Fibroblast of lung (primary cell): ENCODE results near the gene URB1. TPM values are rescaled to one million over a fixed set of nuclear protein-coding genes. Genes with fewer than 3 reads are reported as not detected.

Experiments
- DNase-seq, 2 donors: peaks; one replicate each; pipeline versions ENCODE4 v3.0.0 to v3.0.0-alpha.2; 2010; ENCODE audit warnings: low read depth in 2 of 2
- H2AFZ ChIP-seq: 2 replicates; pipeline ENCODE4 v1.5.1; 2012; ENCODE audit warnings: low read length, control low read depth, inconsistent platforms
- H3K27ac ChIP-seq: 2 replicates; pipeline ENCODE4 v1.5.1; 2011; ENCODE audit warnings: low read length, control low read depth; ENCODE audit not compliant: insufficient read depth
- H3K27me3 ChIP-seq: 2 replicates; pipeline ENCODE4 v1.5.1; 2011; ENCODE audit warnings: mild to moderate bottlenecking, low read length; ENCODE audit not compliant: control insufficient read depth, insufficient read depth
- H3K36me3 ChIP-seq: 2 replicates; pipeline ENCODE4 v1.5.1; 2011; ENCODE audit warnings: low read length; ENCODE audit not compliant: control insufficient read depth, insufficient read depth
- H3K4me1 ChIP-seq: 2 replicates; pipeline ENCODE4 v1.5.1; 2011; ENCODE audit warnings: low read length; ENCODE audit not compliant: control insufficient read depth, insufficient read depth; ENCODE audit errors: extremely low read depth
- H3K4me2 ChIP-seq: 2 replicates; pipeline ENCODE4 v1.5.1; 2011; ENCODE audit warnings: low read length, control low read depth; ENCODE audit not compliant: insufficient read depth; ENCODE audit errors: extremely low read depth
- H3K4me3 ChIP-seq, 4 experiments: fragments of 200-600 bp in 1 of 4; sonication (generic) in 1 of 4; replicated peaks in 1 of 4; 2 replicates each; pipeline ENCODE4 v1.5.1; 2011 to 2016; ENCODE audit warnings: low read length in 4 of 4, low read depth in 3 of 4, mild to moderate bottlenecking in 3 of 4, control low read depth in 2 of 4, inconsistent platforms in 1 of 4, mixed read lengths in 1 of 4; ENCODE audit not compliant: insufficient read depth in 1 of 4; ENCODE audit errors: control extremely low read depth in 1 of 4
- H3K79me2 ChIP-seq: 2 replicates; pipeline ENCODE4 v1.5.1; 2012; ENCODE audit warnings: mild to moderate bottlenecking, low read length, inconsistent platforms; ENCODE audit not compliant: control insufficient read depth, insufficient read depth
- H3K9ac ChIP-seq: 2 replicates; pipeline ENCODE4 v1.5.1; 2011; ENCODE audit warnings: mild to moderate bottlenecking, low read length, control low read depth; ENCODE audit not compliant: insufficient read depth
- H3K9me3 ChIP-seq: 2 replicates; pipeline ENCODE4 v1.5.1; 2012; ENCODE audit warnings: low read depth, low read length; ENCODE audit not compliant: control insufficient read depth, insufficient read depth
- H4K20me1 ChIP-seq: 2 replicates; pipeline ENCODE4 v1.5.1; 2011; ENCODE audit warnings: low read length; ENCODE audit not compliant: control insufficient read depth, insufficient read depth; ENCODE audit errors: extremely low read depth
- EZH2 ChIP-seq: IDR thresholded peaks from 2 replicates; pipeline ENCODE4 v1.5.1; 2012; ENCODE audit warnings: low read length, control low read depth, mild to moderate bottlenecking; ENCODE audit errors: missing control alignments
- polyA plus RNA-seq, 2 donors: library from polyadenylated mRNA; depleted of rRNA in 1 of 2; stranded (reverse) in 1 of 2; unstranded in 1 of 2; fragments of >200 nt; gene quantifications; 2 replicates each; pipeline ENCODE4 v1.2.1, GENCODE V29; 2011 to 2012; ENCODE audit warnings: missing spikeins in 1 of 2
- total RNA-seq: library from RNA; depleted of rRNA; stranded (reverse); fragments of >200 nt; gene quantifications from 2 replicates; pipeline ENCODE4 v1.2.1, GENCODE V29; 2014
- TF ChIP-seq, protein P1 (sequence below), 2 donors: IDR thresholded peaks in 1 of 2; conservative IDR thresholded peaks in 1 of 2; 1 replicate in 1 of 2; 2 replicates in 1 of 2; pipeline ENCODE4 v1.5.1; 2011 to 2012; ENCODE audit warnings: low read length in 2 of 2, control low read depth in 1 of 2, inconsistent platforms in 1 of 2, low read depth in 1 of 2, mild to moderate bottlenecking in 1 of 2

The URB1 gene
- total and polyA plus RNA-seq, 2 donors (not counting 1 experiment from before 2014, with no cell fraction given) = 4.3 to 17.7 TPM

- Histone ChIP-seq H4K20me1 (no peaks in the 10 kb centered on the region), H3K27ac (no peak overlapping the region), H3K9me3 (no peaks in the 10 kb centered on the region), H3K4me2 (no peak overlapping the region), H2AFZ (no peak overlapping the region), H3K36me3 (peaks cover 19% of the 10 kb centered on the region), H3K79me2 (peaks cover 16% of the 10 kb centered on the region), H3K9ac (no peak overlapping the region), H3K27me3 (no peaks in the 10 kb centered on the region), H3K4me1 (peaks cover 2% of the 10 kb centered on the region), H3K4me3 (no peak overlapping the region)
- TF ChIP-seq EZH2 = no peak
- TF ChIP-seq, protein P1, sequence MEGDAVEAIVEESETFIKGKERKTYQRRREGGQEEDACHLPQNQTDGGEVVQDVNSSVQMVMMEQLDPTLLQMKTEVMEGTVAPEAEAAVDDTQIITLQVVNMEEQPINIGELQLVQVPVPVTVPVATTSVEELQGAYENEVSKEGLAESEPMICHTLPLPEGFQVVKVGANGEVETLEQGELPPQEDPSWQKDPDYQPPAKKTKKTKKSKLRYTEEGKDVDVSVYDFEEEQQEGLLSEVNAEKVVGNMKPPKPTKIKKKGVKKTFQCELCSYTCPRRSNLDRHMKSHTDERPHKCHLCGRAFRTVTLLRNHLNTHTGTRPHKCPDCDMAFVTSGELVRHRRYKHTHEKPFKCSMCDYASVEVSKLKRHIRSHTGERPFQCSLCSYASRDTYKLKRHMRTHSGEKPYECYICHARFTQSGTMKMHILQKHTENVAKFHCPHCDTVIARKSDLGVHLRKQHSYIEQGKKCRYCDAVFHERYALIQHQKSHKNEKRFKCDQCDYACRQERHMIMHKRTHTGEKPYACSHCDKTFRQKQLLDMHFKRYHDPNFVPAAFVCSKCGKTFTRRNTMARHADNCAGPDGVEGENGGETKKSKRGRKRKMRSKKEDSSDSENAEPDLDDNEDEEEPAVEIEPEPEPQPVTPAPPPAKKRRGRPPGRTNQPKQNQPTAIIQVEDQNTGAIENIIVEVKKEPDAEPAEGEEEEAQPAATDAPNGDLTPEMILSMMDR (conservative IDR thresholded peaks at IDR 0.05 in 1 of 2, IDR thresholded peaks at IDR 0.05 in 1 of 2; ENCODE audit: low read depth in 1 of 2, low read length in 2 of 2) = no peak
- DNase-seq = peak in 1 of 2 donors; percentile 54
Observed at GRCh38 chr21:32381571-32381970, 11.2 kb downstream of the URB1 start.

- Histone ChIP-seq H3K27ac (no peak overlapping the region), H2AFZ (no peak overlapping the region), H4K20me1 (no peaks in the 10 kb centered on the region), H3K9me3 (no peaks in the 10 kb centered on the region), H3K4me1 (peaks cover 2% of the 10 kb centered on the region), H3K4me2 (no peak overlapping the region), H3K79me2 (peaks cover 10% of the 10 kb centered on the region), H3K36me3 (peaks cover 19% of the 10 kb centered on the region), H3K27me3 (no peaks in the 10 kb centered on the region), H3K9ac (no peak overlapping the region), H3K4me3 (no peak overlapping the region)
- DNase-seq = peak in 1 of 2 donors; percentile 16
- TF ChIP-seq, protein P1 (conservative IDR thresholded peaks at IDR 0.05 in 1 of 2, IDR thresholded peaks at IDR 0.05 in 1 of 2; ENCODE audit: low read depth in 1 of 2, low read length in 2 of 2) = no peak
- no peak for TF ChIP-seq EZH2
Observed at GRCh38 chr21:32380940-32381339, 11.9 kb downstream of the URB1 start.

GRCh38 chr21:32378956-32379355 is 13.9 kb downstream of the URB1 start:
- peaks cover 2% of the 10 kb centered on the region for H3K4me1 ChIP-seq
- H3K79me2 ChIP-seq = peaks cover 1% of the 10 kb centered on the region
- DNase-seq = peak in 1 of 2 donors; percentile 12
- H3K4me2 ChIP-seq = no peak overlapping the region
- TF ChIP-seq EZH2 = no peak
- TF ChIP-seq, protein P1 (conservative IDR thresholded peaks at IDR 0.05 in 1 of 2, IDR thresholded peaks at IDR 0.05 in 1 of 2; ENCODE audit: low read depth in 1 of 2, low read length in 2 of 2) = no peak
- H3K9me3 ChIP-seq = no peaks in the 10 kb centered on the region
- peaks cover 14% of the 10 kb centered on the region for H3K36me3 ChIP-seq
- H2AFZ ChIP-seq = no peak overlapping the region
- no peaks in the 10 kb centered on the region for H4K20me1 ChIP-seq
- no peak overlapping the region for H3K9ac ChIP-seq
- H3K27me3 ChIP-seq = no peaks in the 10 kb centered on the region
- H3K27ac ChIP-seq = no peak overlapping the region
- no peak overlapping the region for H3K4me3 ChIP-seq
